Measurements from ENCODE around the gene TBC1D9. TPM values are rescaled to one million over a fixed set of nuclear protein-coding genes. Genes with fewer than 3 reads are reported as not detected.
"Not testable (repeated sequence)": the region's sequence is repeated elsewhere in the genome, so short reads cannot be mapped to it uniquely, and the experiment has no call there.

TBC1D9 gene
- total RNA-seq = 0.07 TPM in 2 replicates

- Mint-ChIP-seq H3K4me3 (ENCODE audit: low read depth) (peak within 1 kb of the TSS; percentile 42), H3K36me3 (ENCODE audit: low read depth) (no peaks in the 10 kb centered on the region), H3K27ac (no peak within 1 kb of the TSS), H3K27me3 (ENCODE audit: low read depth) (peaks cover 58% of the 10 kb centered on the region), H3K4me1 (ENCODE audit: low read depth) (peaks cover 4% of the 10 kb centered on the region), H3K9me3 (no peaks in the 10 kb centered on the region)
- intact Hi-C loops (cut with micrococcal nuclease) = no loop called here
- no peak for DNase-seq (ENCODE audit: low spot score)
Observed at GRCh38 chr4:140756319-140757231, at the start of gene TBC1D9. Gene TBC1D9 (minus strand): TSS chr4:140756385. CDS start chr4:140756045, 340 bp downstream.

DNA sequence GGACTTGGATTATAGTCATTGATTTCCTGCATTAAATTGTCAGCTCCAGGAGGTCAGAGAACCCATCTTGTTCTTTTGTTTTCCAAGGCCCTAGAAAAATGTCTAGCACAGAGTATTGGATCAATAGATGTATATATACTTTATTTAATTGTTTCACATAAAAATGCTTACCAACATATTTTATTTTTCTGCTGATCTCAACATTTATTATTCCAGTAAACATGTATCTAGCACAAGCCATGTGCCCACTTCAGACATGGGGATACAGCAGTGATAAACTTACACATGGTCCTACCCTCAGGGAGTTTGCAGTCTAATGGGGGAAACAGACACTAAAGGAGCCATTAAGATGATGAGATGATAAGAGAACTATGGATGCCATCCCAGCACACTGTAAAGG, 49.1 kb upstream of the TBC1D9 start:
- no peak overlapping the region for H3K4me3 Mint-ChIP-seq (ENCODE audit: low read depth)
- H3K27ac Mint-ChIP-seq = no peak overlapping the region
- no peak for DNase-seq (ENCODE audit: low spot score)
- no peaks in the 10 kb centered on the region for H3K9me3 Mint-ChIP-seq
- no peaks in the 10 kb centered on the region for H3K36me3 Mint-ChIP-seq (ENCODE audit: low read depth)
- no peaks in the 10 kb centered on the region for H3K4me1 Mint-ChIP-seq (ENCODE audit: low read depth)
- intact Hi-C loops (cut with micrococcal nuclease) = no loop called here
- H3K27me3 Mint-ChIP-seq (ENCODE audit: low read depth) = peaks cover 7% of the 10 kb centered on the region

DNA sequence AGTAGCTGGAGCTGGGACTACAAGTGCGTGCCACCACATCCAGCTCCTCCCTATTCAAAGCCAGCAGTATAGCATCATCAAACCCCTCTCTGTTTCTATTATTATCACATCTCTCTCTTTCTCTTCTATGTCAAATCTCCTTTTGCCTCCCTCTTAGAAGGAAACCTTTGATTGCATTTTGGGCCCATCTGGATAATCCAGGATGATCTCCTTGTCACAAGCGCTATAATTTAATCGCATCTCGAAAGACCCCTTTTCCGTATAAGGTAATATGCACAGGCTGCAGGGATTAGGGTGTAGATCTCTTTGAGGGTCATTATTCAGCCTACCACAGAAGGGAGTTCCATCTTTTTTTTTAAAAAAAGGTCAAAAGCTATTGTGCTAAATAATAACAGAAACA, 46.4 kb upstream of the TBC1D9 start:
- H3K36me3 Mint-ChIP-seq (ENCODE audit: low read depth) = no peaks in the 10 kb centered on the region
- no peak for DNase-seq (ENCODE audit: low spot score)
- no peak overlapping the region for H3K4me3 Mint-ChIP-seq (ENCODE audit: low read depth)
- H3K4me1 Mint-ChIP-seq (ENCODE audit: low read depth) = peaks cover 2% of the 10 kb centered on the region
- H3K27ac Mint-ChIP-seq = no peak overlapping the region
- no peaks in the 10 kb centered on the region for H3K9me3 Mint-ChIP-seq
- H3K27me3 Mint-ChIP-seq (ENCODE audit: low read depth) = peaks cover 6% of the 10 kb centered on the region
- intact Hi-C loops (cut with micrococcal nuclease) = no loop called here

DNA sequence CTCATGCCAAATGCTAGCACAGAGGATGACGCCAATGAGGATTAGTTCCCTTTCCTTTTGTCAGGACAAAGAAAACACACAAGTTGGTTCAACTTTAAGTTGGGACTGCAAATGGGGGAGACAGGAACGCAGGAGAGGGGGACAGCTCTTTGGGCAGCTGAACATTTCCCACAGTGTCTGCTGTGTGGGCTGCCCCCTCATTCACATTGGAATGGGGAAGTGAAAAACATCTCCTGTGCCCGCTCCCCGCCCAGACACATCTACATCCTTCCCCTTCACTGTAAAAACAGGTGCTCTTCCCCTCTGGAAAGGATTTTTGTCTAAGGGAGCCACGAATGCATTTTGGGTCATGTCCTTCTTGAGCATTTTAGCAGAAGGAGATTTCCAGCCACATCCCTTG, 44.5 kb upstream of the TBC1D9 start:
- no peaks in the 10 kb centered on the region for H3K36me3 Mint-ChIP-seq (ENCODE audit: low read depth)
- intact Hi-C loops (cut with micrococcal nuclease) = no loop called here
- no peaks in the 10 kb centered on the region for H3K9me3 Mint-ChIP-seq
- H3K27me3 Mint-ChIP-seq (ENCODE audit: low read depth) = peaks cover 6% of the 10 kb centered on the region
- H3K27ac Mint-ChIP-seq = no peak overlapping the region
- no peak overlapping the region for H3K4me3 Mint-ChIP-seq (ENCODE audit: low read depth)
- H3K4me1 Mint-ChIP-seq (ENCODE audit: low read depth) = peaks cover 2% of the 10 kb centered on the region
- no peak for DNase-seq (ENCODE audit: low spot score)

DNA sequence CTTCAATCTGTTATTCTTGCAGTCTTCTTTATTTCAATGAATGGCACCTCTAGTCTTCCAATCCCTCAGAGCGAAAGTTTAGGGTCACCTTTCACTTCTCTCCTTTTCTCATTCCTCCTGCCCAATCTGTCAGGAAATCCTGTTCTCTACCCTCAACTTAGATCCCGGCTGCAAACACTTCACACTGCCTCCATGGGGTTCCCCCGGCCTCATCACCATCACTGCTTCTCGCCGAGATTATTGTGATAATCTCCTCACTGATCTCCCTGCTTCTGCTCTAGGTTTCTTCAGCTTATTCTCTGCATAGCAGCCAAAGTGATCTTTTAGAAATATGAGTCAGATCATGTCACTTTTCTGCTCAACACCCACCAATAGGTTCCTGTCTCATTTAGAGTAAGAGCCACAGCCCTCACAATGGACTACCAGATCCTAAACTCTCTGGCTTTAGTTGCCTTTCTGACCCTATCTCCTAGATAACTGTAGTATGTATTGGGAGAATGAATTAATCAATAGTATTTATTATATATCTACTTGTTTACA, 43.6 kb upstream of the TBC1D9 start:
- intact Hi-C loops (cut with micrococcal nuclease) = no loop called here
- Mint-ChIP-seq H3K4me3 (ENCODE audit: low read depth) (no peak overlapping the region), H3K27me3 (ENCODE audit: low read depth) (peaks cover 6% of the 10 kb centered on the region), H3K27ac (no peak overlapping the region), H3K9me3 (no peaks in the 10 kb centered on the region), H3K36me3 (ENCODE audit: low read depth) (no peaks in the 10 kb centered on the region), H3K4me1 (ENCODE audit: low read depth) (peaks cover 2% of the 10 kb centered on the region)
- DNase-seq (ENCODE audit: low spot score) = no peak

GRCh38 chr4:140793291-140793690, 37.1 kb upstream of the TBC1D9 start:
- Mint-ChIP-seq H3K4me1 (ENCODE audit: low read depth) (no peaks in the 10 kb centered on the region), H3K9me3 (no peaks in the 10 kb centered on the region), H3K27me3 (ENCODE audit: low read depth) (no peaks in the 10 kb centered on the region), H3K4me3 (ENCODE audit: low read depth) (no peak overlapping the region), H3K27ac (no peak overlapping the region), H3K36me3 (ENCODE audit: low read depth) (no peaks in the 10 kb centered on the region)
- DNase-seq (ENCODE audit: low spot score) = no peak
- intact Hi-C loops (cut with micrococcal nuclease) = no loop called here

DNA sequence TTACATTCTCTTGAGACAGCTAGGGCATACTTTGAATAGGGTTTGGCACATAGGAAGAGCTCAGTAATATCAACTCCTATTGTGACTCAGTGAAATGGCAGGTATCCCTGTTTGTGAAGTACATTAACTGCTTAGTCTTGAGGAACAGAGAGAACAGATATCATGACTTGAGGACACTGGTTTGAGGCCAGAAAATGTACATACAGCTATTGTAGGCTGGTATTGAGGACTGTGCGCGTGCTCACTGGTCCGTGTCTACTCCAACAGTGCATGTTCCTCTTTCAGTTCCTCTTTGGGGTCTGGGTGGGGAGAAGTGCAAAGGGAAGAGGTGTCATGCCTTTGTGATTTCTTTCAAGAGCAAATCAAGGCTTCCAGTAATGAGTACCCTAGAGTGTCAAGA, 34.6 kb upstream of the TBC1D9 start:
- no peaks in the 10 kb centered on the region for H3K4me1 Mint-ChIP-seq (ENCODE audit: low read depth)
- H3K9me3 Mint-ChIP-seq = no peaks in the 10 kb centered on the region
- no peak overlapping the region for H3K27ac Mint-ChIP-seq
- no peaks in the 10 kb centered on the region for H3K27me3 Mint-ChIP-seq (ENCODE audit: low read depth)
- DNase-seq (ENCODE audit: low spot score) = no peak
- H3K4me3 Mint-ChIP-seq (ENCODE audit: low read depth) = no peak overlapping the region
- intact Hi-C loops (cut with micrococcal nuclease) = no loop called here
- no peaks in the 10 kb centered on the region for H3K36me3 Mint-ChIP-seq (ENCODE audit: low read depth)

DNA sequence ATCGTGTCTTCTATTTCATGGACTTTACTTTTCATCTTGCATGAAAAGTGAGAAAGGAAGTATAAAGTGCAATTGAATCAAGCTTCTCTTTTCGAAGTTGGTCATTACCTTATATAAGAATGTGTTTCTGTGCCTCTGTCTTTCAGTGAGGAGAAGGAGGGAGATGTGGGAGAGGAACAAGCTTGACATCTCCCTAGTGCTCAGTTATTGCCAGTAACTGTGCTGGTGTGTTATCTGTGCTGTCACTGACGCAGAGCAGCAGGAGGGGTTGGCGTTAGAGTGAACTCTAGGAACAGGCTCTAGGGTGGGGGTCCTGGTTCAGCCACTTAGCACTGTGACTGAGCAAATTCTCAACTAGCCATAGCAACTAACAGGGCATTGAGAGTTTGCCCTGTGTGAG, 34.0 kb upstream of the TBC1D9 start:
- no peak overlapping the region for H3K4me3 Mint-ChIP-seq (ENCODE audit: low read depth)
- intact Hi-C loops (cut with micrococcal nuclease) = no loop called here
- no peak overlapping the region for H3K27ac Mint-ChIP-seq
- no peak for DNase-seq (ENCODE audit: low spot score)
- no peaks in the 10 kb centered on the region for H3K36me3 Mint-ChIP-seq (ENCODE audit: low read depth)
- H3K4me1 Mint-ChIP-seq (ENCODE audit: low read depth) = no peaks in the 10 kb centered on the region
- no peaks in the 10 kb centered on the region for H3K9me3 Mint-ChIP-seq
- H3K27me3 Mint-ChIP-seq (ENCODE audit: low read depth) = no peaks in the 10 kb centered on the region

GRCh38 chr4:140789759-140790158, 33.6 kb upstream of the TBC1D9 start:
- no peaks in the 10 kb centered on the region for H3K9me3 Mint-ChIP-seq
- no peaks in the 10 kb centered on the region for H3K27me3 Mint-ChIP-seq (ENCODE audit: low read depth)
- H3K36me3 Mint-ChIP-seq (ENCODE audit: low read depth) = no peaks in the 10 kb centered on the region
- no peak for DNase-seq (ENCODE audit: low spot score)
- no peak overlapping the region for H3K27ac Mint-ChIP-seq
- H3K4me3 Mint-ChIP-seq (ENCODE audit: low read depth) = no peak overlapping the region
- no peaks in the 10 kb centered on the region for H3K4me1 Mint-ChIP-seq (ENCODE audit: low read depth)
- intact Hi-C loops (cut with micrococcal nuclease) = no loop called here

- H3K36me3 Mint-ChIP-seq (ENCODE audit: low read depth); H3K27me3 Mint-ChIP-seq (ENCODE audit: low read depth); H3K4me1 Mint-ChIP-seq (ENCODE audit: low read depth); intact Hi-C loops (cut with micrococcal nuclease); DNase-seq (ENCODE audit: low spot score); H3K27ac Mint-ChIP-seq; H3K4me3 Mint-ChIP-seq (ENCODE audit: low read depth); H3K9me3 Mint-ChIP-seq: not testable (repeated sequence)
Observed at GRCh38 chr4:140782787-140783186, 26.6 kb upstream of the TBC1D9 start.

DNA sequence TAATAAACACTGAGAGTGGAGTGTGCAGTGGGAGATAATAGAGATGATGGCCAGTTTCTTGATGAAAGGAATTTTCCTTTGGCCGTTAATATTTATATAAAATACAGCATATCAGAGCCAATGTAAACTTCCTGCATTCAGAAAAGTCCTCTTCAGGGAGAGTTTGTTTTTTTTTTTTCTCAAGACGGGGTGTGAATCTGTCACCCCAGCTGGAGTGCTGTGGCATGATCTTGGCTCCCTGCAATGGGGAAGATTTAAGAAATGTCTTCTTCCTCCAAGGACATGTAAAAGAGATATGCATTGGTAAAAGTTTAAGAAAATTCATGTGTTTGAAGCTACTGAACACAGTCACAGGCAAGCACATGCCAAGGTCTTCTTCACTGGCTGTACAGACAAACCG, 25.4 kb upstream of the TBC1D9 start:
- peaks cover 3% of the 10 kb centered on the region for H3K9me3 Mint-ChIP-seq
- H3K27me3 Mint-ChIP-seq (ENCODE audit: low read depth) = no peaks in the 10 kb centered on the region
- no peaks in the 10 kb centered on the region for H3K36me3 Mint-ChIP-seq (ENCODE audit: low read depth)
- no peak for DNase-seq (ENCODE audit: low spot score)
- no peak overlapping the region for H3K4me3 Mint-ChIP-seq (ENCODE audit: low read depth)
- intact Hi-C loops (cut with micrococcal nuclease) = no loop called here
- no peak overlapping the region for H3K27ac Mint-ChIP-seq
- no peaks in the 10 kb centered on the region for H3K4me1 Mint-ChIP-seq (ENCODE audit: low read depth)

DNA sequence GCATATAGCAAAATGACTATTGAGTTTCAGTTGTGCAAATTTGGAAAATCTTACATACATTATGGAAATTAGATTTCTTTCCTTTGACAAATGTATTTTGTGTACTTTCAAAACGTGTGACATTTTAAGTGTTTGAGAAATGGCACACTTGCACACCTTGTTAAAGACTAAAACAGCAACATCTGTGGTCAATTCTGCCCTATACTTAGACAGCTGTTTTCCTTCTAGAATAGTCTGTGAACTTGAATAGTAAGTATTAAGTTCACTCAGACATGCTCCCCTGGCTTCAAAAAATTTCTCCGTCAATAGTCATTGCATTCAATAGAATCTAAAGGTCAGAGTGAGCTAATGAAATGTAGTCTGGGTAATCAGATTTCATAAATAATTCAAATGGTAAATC, 21.7 kb upstream of the TBC1D9 start:
- no peak overlapping the region for H3K4me3 Mint-ChIP-seq (ENCODE audit: low read depth)
- DNase-seq (ENCODE audit: low spot score) = no peak
- peaks cover 2% of the 10 kb centered on the region for H3K27me3 Mint-ChIP-seq (ENCODE audit: low read depth)
- H3K9me3 Mint-ChIP-seq = no peaks in the 10 kb centered on the region
- intact Hi-C loops (cut with micrococcal nuclease) = no loop called here
- H3K27ac Mint-ChIP-seq = no peak overlapping the region
- H3K36me3 Mint-ChIP-seq (ENCODE audit: low read depth) = no peaks in the 10 kb centered on the region
- no peaks in the 10 kb centered on the region for H3K4me1 Mint-ChIP-seq (ENCODE audit: low read depth)

DNA sequence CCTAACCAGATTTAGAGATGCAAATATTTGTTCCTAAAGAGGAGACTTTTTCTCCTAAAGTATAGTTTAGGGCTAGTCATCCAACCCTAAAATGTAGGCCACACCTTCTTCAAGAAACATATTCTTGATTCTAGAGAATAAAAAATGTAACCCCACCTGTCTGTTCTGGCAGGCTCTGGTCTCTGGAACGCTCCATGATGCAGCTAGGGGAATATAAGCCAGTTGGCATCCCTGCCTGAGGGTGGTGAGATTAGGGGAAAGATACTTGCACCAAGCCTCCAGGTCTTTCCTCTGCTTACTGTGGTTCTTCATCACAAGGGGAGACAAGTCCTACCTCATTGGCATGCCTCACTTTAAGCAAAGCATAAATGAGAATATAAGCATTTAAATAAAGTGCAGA, 21.2 kb upstream of the TBC1D9 start:
- peaks cover 2% of the 10 kb centered on the region for H3K27me3 Mint-ChIP-seq (ENCODE audit: low read depth)
- no peak overlapping the region for H3K27ac Mint-ChIP-seq
- no peaks in the 10 kb centered on the region for H3K4me1 Mint-ChIP-seq (ENCODE audit: low read depth)
- no peak for DNase-seq (ENCODE audit: low spot score)
- no peaks in the 10 kb centered on the region for H3K36me3 Mint-ChIP-seq (ENCODE audit: low read depth)
- intact Hi-C loops (cut with micrococcal nuclease) = no loop called here
- no peaks in the 10 kb centered on the region for H3K9me3 Mint-ChIP-seq
- no peak overlapping the region for H3K4me3 Mint-ChIP-seq (ENCODE audit: low read depth)
